Gastrocnemius medialis (tissue), 4 donors: ENCODE data around the gene COL27A1.

ENCODE experiments used
- CTCF ChIP-seq, 5 experiments: fragments of 450-650 bp in 3 of 5; fragments of 200-600 bp in 2 of 5; sonication (generic) in 2 of 5; IDR thresholded peaks in 4 of 5; conservative IDR thresholded peaks in 1 of 5; 1 replicate in 4 of 5; 2 replicates in 1 of 5; pipeline ENCODE4 v1.5.1; 2016 to 2019; ENCODE audit warnings: antibody characterized with exemption in 5 of 5, mild to moderate bottlenecking in 3 of 5, moderate library complexity in 3 of 5
- POLR2A ChIP-seq, 2 donors: fragments of 450-650 bp; IDR thresholded peaks; one replicate each; pipeline ENCODE4 v1.6.1; 2017; ENCODE audit warnings: antibody characterized with exemption in 2 of 2, mild to moderate bottlenecking in 2 of 2, moderate library complexity in 2 of 2

- TF ChIP-seq POLR2A (IDR thresholded peaks at IDR 0.05) = no peak
- TF ChIP-seq CTCF (IDR thresholded peaks at IDR 0.05 in 4 of 5, conservative IDR thresholded peaks at IDR 0.05 in 1 of 5) = no peak
Observed at GRCh38 chr9:114131808-114132549, 23.4 kb upstream of the COL27A1 start.
